ENCODE results near the gene TNNI3.
"Not testable (repeated sequence)": the region's sequence is repeated elsewhere in the genome, so short reads cannot be mapped to it uniquely, and the experiment has no call there.

Gene TNNI3

DNA sequence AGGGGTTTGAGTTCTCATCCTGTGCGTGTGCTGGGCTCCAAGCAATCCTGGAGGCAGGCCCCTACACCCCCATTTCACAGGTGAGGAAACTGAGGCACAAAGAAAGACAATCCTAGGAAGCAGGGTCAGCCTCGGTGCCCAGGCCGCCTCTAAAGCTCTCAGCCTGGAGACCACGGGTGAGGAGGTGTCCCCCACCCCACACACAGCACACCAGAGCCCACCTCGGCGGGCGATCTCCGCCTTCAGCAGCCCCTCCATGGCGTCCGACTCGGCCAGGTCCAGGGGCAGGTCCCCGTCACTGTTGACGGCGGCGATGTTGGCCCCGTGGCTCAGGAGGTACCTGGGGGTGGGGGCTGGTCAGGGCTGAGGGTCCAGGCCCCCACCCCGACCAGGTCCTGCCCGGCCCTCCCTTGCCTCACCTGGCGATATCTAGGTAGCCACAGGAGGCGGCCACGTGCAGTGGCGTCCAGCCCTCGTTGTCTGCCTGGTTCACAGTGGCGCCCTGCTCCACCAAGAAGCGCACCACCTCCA lies 45.2 kb downstream of the TNNI3 start:
- DNase-seq: no peak

DNA sequence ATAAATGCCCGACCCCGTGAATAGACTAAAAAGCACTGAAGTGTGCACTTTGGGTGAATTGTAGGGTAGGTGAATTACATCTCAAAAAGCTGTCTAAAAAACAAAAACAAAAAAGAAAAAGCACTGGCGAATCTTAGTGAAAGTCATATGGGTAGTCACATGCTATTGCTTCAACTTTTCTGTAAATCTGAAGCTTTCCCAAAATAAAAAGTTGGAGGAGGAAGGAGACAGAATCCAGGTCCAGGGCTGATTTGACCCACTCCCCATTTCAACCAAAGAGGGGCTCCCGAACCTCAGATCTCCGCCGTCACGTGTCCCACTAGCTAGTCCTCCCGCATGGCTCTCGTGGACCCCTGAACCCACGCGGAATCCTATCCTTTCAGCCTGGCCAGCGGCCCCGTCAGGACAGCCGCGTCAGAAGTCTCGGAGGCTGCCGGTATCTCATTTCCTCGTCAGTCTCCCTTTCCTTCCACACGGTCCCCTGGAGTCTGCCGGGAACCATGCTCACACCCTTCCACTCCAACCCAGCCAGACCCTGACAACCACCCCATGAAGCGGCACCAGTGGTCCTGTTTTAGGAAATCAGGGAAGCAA lies 46.2 kb downstream of the TNNI3 start:
- no peak for DNase-seq

DNA sequence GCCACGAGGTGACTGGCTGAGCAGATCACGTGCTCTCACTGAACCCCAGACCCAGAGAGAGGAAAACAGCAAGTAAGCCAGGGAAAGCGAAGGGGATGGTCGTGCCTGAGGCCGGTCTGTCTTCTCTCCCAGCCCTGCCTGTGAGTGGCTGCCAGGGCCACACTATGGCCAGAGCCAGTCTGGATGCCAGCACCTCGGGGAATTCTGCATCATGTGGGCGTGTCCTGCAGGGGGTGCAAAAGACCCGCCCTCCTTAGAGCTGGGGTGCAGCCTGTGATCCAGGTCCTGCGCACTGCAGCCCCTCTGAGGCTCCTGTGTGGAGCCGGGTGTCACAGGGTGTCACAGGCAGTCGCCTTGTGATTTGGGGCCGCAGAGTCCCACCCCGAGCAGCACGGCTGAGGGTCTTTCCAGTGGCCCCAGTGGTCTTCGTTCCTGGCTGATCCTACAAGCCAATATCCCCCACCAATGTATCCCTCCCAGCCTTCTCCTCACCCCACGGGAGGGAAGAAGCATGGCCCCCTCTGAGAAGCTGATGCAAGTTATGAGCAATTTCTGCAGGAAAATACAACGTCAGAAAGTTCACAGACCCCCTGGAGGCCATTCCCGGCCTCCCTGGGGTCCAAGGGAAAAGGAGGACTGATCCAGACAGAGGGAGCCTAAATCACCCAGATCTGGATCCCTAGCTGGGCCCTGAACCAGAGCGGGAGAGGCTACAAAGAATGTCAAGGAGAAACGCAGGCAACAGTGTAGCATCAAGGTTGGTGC lies 47.8 kb downstream of the TNNI3 start:
- DNase-seq: no peak

DNA sequence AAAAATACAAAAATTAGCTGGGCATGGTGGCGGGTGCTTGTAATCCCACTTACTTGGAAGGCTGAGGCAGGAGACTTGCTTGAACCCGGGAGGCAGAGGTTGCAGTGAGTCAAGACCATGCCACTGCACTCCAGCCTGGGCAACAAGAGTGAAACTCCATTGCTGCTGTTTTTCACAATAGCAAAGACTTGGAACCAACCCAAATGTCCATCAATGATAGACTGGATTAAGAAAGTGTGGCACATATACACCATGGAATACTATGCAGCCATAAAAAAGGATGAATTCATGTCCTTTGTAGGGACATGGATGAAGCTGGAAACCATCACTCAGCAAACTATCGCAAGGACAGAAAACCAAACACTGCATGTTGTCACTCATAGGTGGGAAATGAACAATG lies 50.3 kb downstream of the TNNI3 start:
- DNase-seq: not testable (repeated sequence)

DNA sequence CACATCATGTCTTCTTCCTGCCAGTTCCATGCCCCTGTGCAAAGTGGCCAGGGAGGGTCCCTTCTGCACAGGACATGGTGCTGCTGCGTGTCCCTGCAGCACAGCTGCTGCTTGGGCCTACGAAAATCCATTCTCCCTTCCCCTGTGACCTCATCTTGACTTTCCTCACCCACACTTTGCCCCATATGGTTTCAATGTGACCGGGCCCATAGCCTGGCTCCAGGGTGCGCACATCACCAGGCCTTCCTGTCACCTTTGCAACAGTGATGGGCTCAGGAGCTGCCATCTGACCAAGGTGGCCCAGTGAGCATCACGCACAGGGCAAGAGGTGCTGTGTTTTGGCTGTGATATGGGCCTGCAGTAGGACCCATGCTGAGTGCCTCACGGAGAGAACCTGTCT lies 50.9 kb downstream of the TNNI3 start:
- no peak for DNase-seq

DNA sequence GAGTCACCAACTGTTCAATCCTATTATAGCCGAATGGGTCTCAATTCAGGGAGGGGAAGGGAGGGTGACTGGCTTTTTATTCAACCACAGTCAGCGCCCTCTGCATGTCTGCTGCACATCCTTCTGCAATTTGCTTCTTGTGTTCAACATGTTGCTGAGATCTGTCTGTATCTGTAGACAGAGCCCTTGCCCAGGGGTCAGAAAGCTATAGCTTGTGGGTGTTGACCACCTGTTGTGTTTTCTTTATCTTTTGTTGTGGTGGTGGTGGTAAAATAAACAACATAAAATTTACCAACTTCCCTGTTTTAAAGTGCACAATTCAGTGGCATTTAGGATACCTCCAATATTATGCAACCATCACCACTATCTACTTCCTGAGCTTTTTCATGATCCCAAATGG lies 52.3 kb downstream of the TNNI3 start:
- DNase-seq: no peak

DNA sequence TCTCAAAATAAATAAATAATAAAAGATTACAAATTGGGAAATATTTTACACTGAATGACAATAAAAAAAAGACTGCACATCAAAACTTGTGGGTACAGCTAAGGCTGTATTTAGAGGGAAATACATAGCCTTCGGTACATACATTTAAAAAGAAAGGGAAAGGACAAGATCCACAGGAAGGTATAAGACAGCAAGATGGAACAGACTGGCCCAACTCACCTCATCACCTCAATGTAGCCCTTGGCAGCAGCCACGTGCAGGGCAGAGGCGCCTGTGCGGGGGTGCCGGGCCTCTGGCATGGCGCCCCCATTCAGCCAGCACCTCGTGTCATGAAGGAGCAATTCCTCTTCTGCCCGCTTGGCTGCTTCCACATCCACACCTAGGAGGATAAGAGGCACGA lies 54.3 kb downstream of the TNNI3 start:
- DNase-seq: no peak

Data from CD4-positive, alpha-beta T cell treated with Interleukin-12 subunit alpha and Interleukin-12 subunit beta, for 1 hour (primary cell).